GM12891 (cell line): ENCODE data around the gene PACSIN3.
A peak's percentile ranks its signal among the peaks of the same experiment; 100 is the strongest.

Experiments used
- DNase-seq: peaks from one replicate; pipeline ENCODE4 v3.0.0; 2011; ENCODE audit warnings: low spot score; ENCODE audit not compliant: insufficient read length
- FAIRE-seq: peaks from 2 replicates; lab custom pipeline; 2011; peaks lifted over from hg19 to GRCh38; lab: Jason Lieb, UNC
- PAX5 ChIP-seq: IDR thresholded peaks from 2 replicates; pipeline ENCODE4 v1.6.1; 2011; ENCODE audit warnings: low read length, moderate library complexity, mild to moderate bottlenecking; ENCODE audit not compliant: insufficient read depth, severe bottlenecking
- POLR2A ChIP-seq: IDR thresholded peaks from 2 replicates; pipeline ENCODE4 v1.6.1; 2011; ENCODE audit warnings: low read depth, low read length, control low read depth
- POLR2AphosphoS5 ChIP-seq: IDR thresholded peaks from 2 replicates; pipeline ENCODE4 v1.6.1; 2011; ENCODE audit warnings: low read depth, low read length, control low read depth
- POU2F2 ChIP-seq: IDR thresholded peaks from 2 replicates; pipeline ENCODE4 v1.6.1; 2011; ENCODE audit warnings: low read depth, mild to moderate bottlenecking, control low read depth, low read length, moderate library complexity
- SPI1 ChIP-seq: IDR thresholded peaks from 2 replicates; pipeline ENCODE4 v1.6.1; 2011; ENCODE audit warnings: low read depth, low read length, control low read depth
- TAF1 ChIP-seq: IDR thresholded peaks from 2 replicates; pipeline ENCODE4 v1.6.1; 2011; ENCODE audit warnings: low read depth, low read length, control low read depth

Gene PACSIN3

DNA sequence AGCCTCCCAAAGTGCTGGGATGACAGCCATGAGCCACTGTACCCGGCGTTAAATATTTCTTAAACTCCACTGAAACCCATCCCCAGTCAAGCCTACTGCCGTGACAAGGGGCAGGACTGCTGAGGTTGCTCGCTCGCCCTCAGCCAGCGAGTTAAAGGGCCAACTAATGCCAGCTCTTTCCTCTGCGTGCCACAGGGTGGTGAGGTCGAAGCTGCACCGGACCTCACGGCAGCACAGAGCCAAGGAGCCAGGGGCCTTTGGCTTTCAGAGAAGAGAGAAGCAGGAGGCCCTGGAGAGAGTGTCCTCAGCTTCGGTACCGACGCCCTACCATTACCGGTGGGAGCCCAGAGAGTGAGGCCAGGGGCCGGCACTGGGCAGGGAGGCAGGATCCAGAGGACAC lies 22.3 kb downstream of the PACSIN3 start:
- FAIRE-seq (no peak), DNase-seq (no peak)
- no peak for TF ChIP-seq POU2F2
- no peak for TF ChIP-seq POLR2A
- no peak for TF ChIP-seq TAF1
- no peak for TF ChIP-seq SPI1
- TF ChIP-seq POLR2AphosphoS5 = no peak
- no peak for TF ChIP-seq PAX5

DNA sequence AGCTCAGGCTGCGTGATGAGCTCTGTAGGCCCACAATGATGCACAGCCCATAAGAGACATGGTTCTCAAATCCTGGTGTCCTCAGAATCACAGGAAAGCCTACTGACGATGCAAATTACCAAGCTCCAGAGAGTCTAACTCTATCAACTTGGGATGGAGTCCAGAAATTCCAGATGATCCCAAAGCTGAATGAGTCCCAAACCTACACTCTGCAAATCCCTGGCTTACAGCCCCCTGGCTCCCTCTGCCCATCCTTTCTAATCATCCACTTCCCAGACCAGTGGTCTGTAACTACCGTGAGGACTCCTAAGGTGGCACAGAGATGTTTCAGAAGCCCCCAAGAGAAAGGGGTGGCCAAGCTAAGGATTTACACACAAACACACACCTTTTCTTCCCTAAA lies 23.0 kb downstream of the PACSIN3 start:
- DNase-seq = no peak
- no peak for FAIRE-seq
- TF ChIP-seq POLR2AphosphoS5 (0 out of 2 replicates have a peak, but pooled peaks have one; percentile 25), SPI1 (no peak)

DNA sequence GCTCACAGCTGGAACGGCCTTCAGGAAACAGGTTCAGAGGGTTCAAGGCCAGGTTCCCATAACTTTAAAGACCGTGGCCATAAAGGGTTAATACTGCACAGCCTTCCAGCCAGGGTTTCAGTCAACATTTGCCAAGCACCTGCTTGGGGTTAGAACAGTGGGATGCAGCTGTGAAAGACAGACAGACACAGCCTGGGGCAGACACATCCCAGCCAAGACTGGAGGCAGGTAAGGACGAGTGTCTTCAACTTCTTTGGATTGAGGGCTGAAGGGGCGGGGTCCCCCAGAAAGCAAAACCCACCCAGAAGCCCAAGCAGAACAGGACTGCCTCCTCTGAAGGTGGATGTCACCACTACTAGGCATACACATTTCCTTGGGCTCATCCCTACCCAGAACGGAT lies 23.8 kb downstream of the PACSIN3 start:
- no peak for TF ChIP-seq POLR2A
- peak; percentile 68 for TF ChIP-seq POLR2AphosphoS5
- FAIRE-seq (no peak), DNase-seq (no peak)

DNA sequence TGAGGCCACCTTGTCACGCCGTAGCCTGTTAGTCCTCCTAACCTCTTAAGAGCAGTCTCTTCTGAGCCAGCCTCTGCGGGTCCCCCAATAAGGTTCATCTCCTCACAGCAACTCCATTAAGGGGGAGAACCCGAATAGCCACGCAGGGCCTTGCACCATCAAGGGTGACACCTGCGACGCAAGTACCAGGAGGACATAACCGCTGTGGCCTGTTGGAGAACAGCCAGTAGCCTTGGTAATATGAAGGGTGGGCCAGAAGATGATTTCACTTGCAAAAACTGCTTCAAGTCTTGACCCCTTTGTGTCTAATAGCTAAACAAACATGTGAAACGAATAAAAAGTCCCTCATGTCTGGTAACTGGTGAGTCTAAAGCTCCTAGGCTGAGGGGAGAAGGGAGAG lies 24.3 kb downstream of the PACSIN3 start:
- DNase-seq (no peak), FAIRE-seq (no peak)
- TF ChIP-seq POLR2AphosphoS5 (no peak), POU2F2 (no peak), TAF1 (no peak), PAX5 (no peak), SPI1 (no peak), POLR2A (no peak)

DNA sequence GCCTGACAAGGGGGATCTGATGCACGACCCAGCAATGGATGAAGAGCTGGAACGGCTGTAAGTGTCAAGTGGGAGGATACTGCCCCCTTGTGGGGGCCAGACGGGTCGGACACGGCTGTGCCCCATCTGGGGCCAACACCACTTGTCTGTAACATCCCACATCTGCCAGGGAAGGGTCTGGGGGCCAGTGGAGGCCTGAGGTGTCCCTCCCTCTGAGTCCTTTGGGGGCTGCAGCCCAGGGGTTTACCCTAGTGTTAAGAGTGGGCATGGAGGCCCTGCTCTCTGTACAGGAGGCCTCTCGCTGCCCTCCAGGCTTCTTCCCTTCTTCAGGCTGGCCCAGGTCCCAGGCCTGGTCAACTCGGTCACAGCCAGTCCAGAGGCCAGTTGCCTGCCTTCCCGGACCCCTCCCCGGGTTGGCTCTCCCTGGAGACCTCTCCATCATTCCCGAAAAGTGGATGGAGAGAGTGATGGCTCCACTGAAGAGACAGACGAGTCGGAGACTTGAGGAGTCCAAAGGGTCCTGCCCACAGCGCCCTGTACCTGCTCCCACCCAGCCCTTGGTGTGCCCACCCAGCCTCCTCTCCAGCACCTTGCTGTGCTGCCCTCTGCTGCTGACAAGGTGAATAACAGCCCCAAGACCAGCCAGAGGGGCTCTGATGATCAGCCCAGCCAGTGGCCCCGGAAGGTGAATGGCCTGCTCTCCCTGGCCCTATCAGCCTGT lies 24.9 kb downstream of the PACSIN3 start:
- FAIRE-seq = peak; percentile 90

DNA sequence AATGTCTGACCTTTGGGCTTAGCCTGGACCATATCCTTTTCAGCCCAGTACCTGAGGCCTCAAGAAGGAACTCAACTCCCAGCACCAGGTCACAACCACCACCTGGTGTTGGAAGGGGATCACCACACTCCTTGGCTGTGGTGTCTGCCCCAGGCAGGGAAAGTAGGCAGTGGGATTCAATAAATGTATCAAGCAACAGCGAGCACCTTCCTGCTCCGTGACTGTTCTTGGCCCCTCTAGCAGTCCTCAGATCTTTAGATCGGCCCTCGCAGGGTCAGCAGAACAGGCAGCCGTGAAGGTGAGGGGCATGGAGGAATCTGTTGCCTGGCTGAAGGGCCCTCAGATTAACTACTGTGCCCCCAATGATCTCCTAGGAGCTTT lies 25.5 kb downstream of the PACSIN3 start:
- no peak for DNase-seq
- no peak for TF ChIP-seq SPI1
- no peak for TF ChIP-seq POLR2AphosphoS5
- TF ChIP-seq TAF1 = no peak
- TF ChIP-seq PAX5 = no peak
- TF ChIP-seq POU2F2 = no peak
- TF ChIP-seq POLR2A = no peak
- FAIRE-seq = peak; percentile 75

More for the DNA sequence above, 24.9 kb downstream of the PACSIN3 start:
- DNase-seq = peak; percentile 87
- TF ChIP-seq POU2F2 = peak; percentile 7; the same call in 1 of the 2 replicates
- no peak for TF ChIP-seq POLR2AphosphoS5
- 0 out of 2 replicates have a peak, but pooled peaks have one; percentile 22 for TF ChIP-seq POLR2A

DNA sequence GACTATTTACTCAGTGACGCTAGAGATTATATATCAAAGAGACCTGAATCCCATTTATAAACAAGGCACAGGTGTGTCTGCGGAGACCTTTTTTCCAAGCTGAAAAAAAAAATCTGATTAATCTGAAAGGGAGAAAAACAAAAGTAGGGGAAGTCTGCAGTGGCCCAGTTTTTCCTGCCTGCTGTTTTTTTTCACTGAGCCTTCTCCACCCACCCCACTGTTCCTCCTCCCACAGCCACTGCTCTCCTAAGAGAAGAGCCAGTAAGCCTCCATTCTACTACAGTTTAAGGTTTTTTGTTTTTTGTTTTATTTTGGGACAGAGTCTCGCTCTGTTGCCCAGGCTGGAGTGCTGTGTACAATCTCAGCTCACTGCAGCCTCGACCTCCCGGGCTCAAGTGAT lies 28.0 kb downstream of the PACSIN3 start:
- TF ChIP-seq POLR2AphosphoS5 (no peak), PAX5 (no peak), POLR2A (no peak), SPI1 (no peak), TAF1 (no peak), POU2F2 (no peak)
- FAIRE-seq (no peak), DNase-seq (no peak)

DNA sequence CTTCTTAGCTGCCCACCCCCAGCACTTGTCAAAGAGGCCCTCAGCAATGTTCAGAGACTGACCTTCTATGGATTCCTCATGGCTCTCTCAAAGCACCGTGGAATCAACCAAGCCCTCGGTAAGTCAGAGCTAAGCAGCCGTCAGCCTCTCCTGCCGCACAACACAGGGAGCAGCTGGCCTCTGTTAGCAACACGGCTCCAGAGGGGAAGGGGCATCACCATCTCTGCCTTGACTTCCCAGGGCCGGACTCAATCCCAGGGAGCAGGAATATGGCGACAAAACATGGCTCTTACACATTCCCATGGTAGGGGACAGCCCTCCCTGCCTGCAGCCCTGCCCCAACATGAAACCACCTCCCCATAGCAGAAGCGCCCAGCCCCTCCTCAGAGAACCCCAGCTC lies 28.4 kb downstream of the PACSIN3 start:
- FAIRE-seq (no peak), DNase-seq (no peak)
- no peak for TF ChIP-seq SPI1
- TF ChIP-seq POLR2AphosphoS5 = no peak
- no peak for TF ChIP-seq POU2F2
- no peak for TF ChIP-seq PAX5
- no peak for TF ChIP-seq TAF1
- no peak for TF ChIP-seq POLR2A

DNA sequence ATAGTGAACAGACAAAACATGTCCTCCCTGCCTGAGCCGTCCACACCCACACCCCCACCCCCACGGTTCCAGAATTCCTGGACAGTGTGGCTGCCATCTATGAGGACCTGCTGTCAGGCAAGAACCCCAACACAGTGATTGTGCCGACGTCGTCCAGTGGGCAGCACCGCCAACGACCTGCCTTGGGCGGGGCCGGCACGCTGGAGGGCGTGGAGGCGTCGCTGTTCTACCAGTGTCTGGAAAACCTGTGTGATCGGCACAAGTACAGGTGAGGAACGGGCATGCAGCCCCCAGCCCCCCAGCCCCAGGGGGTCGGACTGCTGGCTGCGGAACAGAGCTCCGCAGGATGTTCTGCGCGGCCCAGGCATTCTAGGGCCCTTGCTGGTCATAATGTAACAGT lies 29.3 kb downstream of the PACSIN3 start:
- no peak for TF ChIP-seq POLR2A
- TF ChIP-seq SPI1 = no peak
- TF ChIP-seq TAF1 = no peak
- TF ChIP-seq POU2F2 = no peak
- TF ChIP-seq PAX5 = no peak
- TF ChIP-seq POLR2AphosphoS5 = no peak

DNA sequence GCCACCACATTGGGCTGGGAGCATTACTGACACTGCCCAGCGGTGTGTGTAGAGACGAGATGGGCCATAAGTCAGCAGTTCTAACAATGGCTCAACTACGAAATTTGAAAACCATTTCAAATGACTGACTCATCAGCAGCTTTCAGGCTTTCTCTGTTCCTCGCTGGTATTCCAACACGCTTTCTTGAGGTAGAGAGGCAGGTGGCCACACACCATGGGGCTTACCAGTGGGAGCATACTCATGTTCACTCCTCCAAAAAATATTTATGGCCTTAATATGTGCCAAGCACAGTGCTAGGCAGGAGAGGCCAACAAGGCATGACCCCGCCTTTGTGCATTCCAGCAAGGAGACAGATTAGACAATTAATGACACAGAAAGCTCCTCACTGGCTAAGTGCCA lies 29.9 kb downstream of the PACSIN3 start:
- FAIRE-seq (no peak), DNase-seq (no peak)
- TF ChIP-seq POLR2A (no peak), POLR2AphosphoS5 (no peak), PAX5 (no peak), SPI1 (no peak), TAF1 (no peak), POU2F2 (no peak)

More for the DNA sequence above, 29.3 kb downstream of the PACSIN3 start:
- FAIRE-seq (no peak), DNase-seq (no peak)

DNA sequence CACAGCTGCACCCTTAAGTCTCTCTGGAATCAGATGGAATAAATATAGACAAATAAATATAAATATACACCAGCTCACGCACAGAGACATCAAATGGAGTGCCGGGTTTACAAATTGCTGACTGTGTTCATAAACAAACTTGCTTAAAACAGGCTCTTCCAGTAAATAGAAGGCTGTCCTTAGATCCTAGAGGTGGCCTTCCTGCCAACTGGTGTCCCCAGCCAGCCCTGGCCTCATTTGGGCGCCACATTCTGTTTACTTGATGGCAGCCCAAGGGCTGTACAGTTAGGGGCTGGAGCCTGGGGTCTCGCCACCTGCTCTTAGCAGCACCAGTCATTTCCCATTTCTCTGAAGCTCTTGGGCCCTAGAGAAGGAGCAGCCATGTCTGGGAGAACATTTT lies 30.4 kb downstream of the PACSIN3 start:
- TF ChIP-seq POLR2A (no peak), SPI1 (no peak), PAX5 (no peak), POLR2AphosphoS5 (no peak), POU2F2 (no peak), TAF1 (no peak)
- DNase-seq (no peak), FAIRE-seq (no peak)
